Measurements from ENCODE around the gene CPT1C.
A peak's percentile ranks its signal among the peaks of the same experiment; 100 is the strongest.

The CPT1C gene

DNA sequence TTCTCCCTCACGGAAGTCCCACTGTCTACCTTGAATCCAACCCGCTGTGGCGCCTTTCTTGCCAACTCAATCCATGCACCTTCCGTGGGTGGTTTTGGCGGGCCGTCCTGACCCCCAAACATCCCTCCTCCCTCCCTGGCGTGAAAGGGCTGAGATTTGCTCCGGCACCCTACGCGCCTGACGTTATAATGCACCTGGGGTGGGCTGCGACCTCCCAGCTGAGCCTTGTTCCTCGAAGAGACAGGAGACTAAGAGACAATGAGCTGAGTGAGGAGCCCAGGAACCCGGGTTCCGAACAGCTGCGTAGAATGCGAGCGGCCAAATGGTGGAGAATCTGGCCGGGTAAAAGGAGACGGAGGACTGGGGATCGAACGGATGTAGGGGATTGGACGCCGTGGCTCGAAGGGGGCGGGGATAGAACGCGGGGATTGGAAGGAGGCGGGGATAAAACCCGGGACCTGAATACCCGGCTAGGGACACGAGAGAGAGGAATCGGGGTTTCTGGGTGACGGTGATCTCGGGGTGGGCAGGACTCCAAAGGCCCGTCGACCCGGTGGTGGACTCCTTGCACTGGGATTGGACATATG is at the start of gene CPT1C:
Gene CPT1C, plus strand, starts transcription at position 461 of the 587 bp plus-strand sequence. CDS start 1,137 bp downstream, outside the sequence.
- peak; percentile 44 for DNase-seq (ENCODE audit: low read depth)

DNA sequence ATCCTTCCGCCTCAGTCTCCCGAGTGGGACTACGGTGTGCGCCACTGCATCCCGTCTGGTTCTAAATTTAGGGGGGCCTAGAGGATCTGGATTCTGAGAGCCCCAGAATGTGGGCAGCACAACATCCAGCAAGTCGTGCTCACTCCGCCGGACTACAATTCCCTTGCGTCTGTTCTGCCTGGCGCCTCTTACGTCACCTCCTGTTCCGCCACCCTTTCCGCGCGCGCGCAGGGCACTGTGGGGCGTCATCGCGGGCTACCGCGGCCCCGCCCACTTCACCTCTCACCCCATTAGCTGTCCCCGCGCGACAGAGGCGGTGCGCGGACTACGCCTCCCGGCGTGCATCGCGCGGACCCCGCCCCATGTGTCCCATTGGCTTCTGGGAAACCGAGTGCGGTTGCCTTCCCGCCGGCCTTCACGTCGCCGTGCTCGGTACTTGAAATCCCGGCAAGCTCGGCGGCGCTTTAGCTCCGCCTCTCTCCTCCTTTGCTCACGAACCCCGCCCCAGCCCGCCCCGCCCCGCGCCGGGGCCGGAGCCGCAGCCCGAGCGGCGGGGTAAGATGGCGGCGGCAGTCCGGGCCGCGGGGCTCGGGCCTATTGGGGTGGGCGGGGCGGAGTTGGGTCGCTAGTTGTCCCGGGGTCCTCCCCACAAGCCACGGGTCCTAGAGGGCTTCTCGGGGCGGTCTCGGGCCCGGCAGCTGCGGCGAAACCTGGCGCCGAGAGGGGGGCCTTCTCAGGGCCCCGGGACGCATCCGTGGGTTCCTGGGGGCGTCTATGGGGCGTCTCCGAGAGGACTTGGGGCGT is 49.0 kb upstream of the CPT1C start, which contains the start of gene SCAF1:
Gene SCAF1, plus strand, starts transcription at position 522 of the 804 bp plus-strand sequence. CDS start 2,818 bp downstream, outside the sequence.
- peak; percentile 99 for DNase-seq (ENCODE audit: low read depth)

DNA sequence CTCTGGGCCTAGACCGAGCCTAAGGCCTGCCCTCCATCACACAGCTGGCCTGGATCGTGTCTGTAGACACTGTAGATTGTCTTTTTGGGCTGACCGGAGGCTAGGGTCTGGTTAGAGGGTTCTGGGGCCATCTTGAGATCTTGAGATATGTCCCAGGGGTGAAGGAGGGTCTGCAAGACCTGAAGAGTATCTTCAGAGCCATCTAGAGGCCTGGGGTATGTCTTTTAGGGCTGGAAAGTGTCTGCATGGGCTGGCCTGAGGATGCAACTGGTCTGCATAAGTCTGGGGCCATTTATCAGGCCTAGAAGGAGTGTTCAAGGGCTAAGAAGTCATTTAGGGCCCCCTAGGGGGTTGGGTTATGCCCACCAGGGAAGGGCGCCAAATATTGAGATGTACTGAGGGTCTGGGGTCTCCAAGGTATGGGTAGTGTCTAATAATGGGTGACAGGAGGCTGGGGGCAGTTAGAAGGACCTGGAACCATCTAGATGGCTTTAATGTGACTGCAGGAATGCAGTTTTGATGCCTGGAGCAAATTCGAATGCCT is 48.4 kb upstream of the CPT1C start:
- no peak for DNase-seq (ENCODE audit: low read depth)

DNA sequence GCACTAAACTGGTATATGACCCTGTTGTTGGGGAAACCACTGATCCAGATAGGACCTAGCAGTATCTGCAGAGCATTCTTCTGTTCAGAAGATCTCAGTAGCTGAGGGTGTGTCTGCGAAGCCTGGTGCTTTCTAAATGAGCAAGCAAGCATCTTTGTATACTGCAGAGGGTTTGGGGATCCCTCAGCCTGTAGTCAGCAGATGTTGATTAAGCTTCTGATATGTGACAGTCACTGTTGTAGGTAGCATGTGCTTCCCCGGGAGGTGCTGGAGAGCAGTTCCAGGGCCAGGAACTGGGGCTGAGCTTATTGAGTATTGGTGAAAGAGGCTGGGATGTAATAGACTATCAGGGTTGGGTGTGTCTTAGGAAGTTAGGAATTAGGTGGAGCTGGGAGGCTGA is 47.5 kb upstream of the CPT1C start:
- DNase-seq (ENCODE audit: low read depth), result no peak

DNA sequence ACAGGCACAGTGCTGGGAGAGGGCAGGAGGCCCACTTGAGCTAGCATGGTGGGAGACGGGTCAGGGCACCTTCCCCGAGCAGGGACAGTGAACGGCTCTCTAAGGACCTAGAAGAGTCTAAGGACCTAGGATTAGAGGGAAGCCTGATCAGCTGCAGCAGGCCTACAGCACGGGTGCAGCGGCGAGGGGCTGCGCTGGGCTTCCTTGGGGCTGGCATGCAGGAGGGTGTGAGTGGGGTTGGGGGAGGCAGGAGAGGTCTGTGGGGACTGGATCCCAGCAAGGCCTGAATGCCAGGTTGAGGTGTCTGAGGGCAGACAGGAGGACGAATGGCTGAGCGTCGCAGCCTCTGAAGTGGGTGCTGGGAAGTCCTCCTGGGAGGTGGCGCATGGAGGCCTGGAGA is 45.3 kb upstream of the CPT1C start:
- no peak for DNase-seq (ENCODE audit: low read depth)

DNA sequence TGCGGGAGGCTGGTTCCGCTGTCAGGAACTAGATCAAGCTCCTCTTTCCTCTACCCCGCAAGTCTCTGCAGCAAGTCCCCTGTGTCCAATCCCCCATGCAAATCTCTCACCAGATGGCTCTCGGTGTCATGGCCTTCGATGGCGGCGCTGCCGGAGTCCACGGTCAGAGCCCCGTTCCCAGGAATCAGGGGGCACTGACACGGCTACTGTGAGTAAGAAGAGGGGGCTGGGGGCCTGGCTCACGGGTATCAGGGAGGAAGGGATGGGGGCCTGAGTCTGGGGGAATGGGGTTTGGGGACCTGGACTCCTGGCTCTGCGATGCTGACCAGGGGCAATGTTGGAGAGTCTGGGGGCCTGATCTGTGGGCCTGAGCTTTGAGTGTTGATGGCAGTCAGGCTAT is 44.9 kb upstream of the CPT1C start:
- no peak for DNase-seq (ENCODE audit: low read depth)

DNA sequence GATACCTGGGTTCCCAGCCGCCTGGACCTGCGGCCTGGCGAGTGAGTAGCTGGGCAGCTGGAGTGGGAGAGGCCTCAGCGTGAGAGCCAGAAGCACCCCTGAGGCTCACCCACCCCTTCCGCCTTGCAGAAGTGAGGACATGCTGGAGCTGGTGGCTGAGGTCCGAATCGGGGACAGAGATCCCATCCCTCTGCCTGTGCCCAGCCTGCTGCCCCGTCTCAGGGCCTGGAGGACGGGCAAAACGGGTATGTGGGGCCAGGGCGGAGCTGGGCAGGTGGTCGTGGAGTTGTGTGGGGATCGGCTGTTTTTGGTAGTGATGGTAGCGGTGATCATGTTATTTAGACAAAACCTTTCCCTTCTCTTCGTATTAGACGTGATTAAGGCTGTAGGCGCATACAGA is 44.3 kb upstream of the CPT1C start:
- no peak for DNase-seq (ENCODE audit: low read depth)

DNA sequence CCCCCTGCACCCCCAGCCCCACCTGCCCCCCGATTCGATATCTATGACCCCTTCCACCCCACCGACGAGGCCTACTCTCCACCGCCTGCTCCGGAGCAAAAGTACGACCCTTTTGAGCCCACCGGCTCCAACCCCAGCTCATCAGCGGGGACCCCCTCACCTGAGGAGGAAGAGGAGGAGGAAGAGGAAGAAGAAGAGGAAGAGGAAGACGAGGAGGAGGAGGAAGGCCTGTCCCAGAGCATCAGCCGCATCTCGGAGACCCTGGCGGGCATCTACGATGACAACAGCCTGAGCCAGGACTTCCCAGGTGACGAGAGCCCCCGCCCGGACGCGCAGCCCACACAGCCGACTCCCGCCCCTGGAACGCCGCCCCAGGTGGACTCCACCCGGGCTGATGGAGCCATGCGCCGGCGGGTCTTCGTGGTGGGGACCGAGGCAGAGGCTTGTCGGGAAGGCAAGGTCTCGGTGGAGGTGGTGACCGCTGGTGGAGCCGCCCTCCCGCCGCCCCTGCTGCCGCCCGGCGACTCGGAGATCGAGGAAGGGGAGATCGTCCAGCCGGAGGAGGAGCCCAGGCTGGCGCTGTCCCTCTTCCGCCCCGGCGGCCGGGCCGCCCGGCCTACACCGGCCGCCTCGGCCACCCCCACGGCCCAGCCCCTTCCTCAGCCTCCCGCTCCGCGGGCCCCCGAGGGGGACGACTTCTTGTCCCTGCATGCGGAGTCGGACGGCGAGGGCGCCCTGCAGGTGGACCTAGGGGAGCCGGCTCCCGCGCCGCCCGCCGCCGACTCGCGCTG is 39.7 kb upstream of the CPT1C start:
- no peak for DNase-seq (ENCODE audit: low read depth)

DNA sequence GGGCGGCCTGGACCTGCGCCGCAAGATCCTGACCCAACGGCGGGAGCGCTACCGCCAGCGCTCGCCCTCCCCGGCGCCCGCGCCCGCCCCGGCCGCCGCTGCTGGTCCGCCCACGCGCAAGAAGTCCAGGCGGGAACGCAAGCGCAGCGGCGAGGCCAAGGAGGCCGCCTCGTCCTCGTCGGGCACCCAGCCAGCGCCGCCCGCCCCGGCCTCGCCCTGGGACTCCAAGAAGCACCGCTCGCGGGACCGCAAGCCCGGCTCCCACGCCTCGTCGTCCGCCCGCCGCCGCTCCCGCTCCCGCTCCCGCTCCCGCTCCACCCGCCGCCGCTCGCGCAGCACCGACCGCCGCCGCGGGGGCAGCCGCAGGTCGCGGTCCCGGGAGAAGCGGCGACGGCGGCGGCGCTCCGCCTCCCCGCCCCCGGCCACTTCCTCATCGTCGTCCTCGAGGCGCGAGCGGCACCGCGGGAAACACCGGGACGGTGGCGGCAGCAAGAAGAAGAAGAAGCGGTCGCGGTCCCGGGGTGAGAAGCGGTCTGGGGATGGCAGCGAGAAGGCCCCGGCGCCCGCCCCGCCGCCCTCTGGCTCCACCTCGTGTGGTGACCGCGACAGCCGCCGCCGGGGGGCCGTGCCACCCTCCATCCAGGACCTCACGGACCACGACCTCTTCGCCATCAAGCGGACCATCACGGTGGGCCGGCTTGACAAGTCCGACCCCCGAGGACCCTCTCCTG is 38.9 kb upstream of the CPT1C start:
- no peak for DNase-seq (ENCODE audit: low read depth)

DNA sequence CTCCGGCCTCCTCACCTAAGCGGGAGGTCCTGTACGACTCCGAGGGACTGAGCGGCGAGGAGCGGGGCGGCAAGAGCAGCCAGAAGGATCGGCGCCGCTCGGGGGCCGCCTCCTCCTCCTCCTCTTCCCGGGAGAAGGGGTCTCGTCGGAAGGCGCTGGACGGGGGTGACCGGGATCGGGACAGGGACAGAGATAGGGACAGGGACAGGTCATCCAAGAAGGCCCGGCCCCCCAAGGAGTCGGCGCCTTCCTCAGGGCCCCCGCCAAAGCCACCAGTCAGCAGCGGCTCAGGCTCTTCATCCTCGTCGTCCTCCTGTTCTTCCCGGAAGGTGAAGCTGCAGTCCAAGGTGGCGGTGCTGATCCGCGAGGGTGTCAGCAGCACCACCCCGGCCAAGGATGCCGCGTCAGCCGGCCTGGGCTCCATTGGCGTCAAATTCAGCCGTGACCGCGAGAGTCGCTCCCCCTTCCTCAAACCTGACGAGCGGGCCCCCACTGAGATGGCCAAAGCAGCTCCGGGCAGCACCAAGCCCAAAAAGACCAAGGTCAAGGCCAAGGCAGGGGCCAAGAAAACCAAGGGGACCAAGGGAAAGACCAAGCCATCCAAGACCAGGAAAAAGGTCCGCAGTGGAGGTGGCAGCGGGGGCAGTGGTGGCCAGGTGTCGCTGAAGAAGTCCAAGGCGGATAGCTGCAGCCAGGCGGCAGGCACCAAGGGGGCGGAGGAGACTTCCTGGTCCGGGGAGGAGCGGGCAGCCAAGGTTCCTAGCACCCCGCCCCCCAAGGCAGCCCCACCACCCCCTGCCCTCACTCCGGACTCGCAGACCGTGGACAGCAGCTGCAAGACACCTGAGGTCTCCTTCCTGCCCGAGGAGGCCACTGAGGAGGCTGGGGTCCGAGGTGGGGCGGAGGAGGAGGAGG is 38.1 kb upstream of the CPT1C start:
- no peak for DNase-seq (ENCODE audit: low read depth)

DNA sequence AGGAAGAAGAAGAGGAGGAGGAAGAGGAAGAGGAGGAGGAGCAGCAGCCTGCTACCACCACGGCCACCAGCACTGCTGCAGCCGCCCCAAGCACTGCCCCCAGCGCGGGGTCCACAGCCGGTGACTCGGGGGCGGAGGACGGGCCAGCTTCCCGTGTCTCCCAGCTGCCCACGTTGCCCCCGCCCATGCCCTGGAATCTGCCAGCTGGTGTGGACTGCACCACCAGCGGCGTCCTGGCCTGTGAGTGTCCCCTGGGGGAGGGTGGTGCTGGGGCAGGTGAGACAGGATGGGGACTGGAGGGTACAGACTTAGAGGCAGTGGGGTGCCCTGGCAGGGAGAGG is 37.5 kb upstream of the CPT1C start:
- no peak for DNase-seq (ENCODE audit: low read depth)

DNA sequence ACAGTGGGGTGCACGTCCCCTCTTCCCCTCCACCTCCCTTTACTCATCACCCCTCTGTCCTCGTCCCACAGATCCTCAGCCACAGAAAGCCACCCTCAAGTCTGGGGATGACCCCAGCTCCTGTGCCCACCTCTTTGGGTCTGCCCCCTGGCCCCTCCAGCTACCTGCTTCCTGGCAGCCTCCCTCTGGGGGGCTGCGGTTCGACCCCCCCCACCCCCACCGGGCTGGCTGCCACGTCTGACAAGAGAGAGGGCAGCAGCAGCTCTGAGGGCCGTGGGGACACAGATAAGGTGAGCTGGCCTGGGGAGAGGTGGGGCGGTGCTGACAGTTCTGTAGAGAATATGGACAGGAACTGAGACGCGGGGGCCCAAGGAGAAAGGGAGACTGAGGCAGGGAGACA is 36.3 kb upstream of the CPT1C start:
- no peak for DNase-seq (ENCODE audit: low read depth)

DNA sequence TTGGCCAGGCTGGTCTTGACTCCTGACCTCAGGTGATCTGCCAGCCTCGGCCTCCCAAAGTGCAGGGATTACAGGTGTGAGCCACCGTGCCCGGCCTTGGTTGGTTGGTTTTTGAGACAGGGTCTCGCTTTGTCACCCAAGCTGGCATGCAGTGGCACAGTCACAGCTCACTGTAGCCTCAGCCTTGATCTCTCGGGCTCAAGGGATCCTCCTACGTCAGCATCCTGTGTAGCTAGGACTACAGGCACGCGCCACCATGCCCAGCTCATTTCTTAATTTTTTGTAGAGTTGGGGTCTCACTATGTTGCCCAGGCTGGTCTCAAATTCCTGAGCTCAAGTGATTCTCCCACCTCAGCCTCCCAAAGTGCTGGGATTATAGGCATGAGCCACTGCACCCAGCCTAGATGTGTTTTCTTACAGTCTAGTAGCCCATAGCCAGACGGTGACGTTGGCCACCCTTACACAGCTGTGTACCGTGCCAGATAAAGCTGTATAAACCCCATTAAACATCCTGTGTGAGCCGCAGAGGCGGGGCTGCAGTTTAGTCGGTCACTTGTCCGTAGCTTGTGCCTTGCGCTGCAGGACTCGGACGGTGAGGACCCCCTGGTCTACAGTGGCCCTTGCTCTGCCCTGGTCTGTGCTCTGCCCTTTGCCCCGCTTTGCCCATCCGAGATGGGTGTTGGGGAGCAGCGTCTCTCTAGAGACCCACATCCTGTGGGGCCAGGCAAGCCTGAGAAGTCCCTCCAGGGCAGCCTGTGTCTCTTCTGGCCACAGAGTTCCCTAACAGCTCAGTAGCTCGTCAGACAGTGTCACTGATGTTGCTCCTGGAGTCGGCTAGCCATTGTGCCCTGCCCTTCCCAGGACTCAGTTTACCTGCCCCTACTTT is 35.1 kb upstream of the CPT1C start:
- no peak for DNase-seq (ENCODE audit: low read depth)

DNA sequence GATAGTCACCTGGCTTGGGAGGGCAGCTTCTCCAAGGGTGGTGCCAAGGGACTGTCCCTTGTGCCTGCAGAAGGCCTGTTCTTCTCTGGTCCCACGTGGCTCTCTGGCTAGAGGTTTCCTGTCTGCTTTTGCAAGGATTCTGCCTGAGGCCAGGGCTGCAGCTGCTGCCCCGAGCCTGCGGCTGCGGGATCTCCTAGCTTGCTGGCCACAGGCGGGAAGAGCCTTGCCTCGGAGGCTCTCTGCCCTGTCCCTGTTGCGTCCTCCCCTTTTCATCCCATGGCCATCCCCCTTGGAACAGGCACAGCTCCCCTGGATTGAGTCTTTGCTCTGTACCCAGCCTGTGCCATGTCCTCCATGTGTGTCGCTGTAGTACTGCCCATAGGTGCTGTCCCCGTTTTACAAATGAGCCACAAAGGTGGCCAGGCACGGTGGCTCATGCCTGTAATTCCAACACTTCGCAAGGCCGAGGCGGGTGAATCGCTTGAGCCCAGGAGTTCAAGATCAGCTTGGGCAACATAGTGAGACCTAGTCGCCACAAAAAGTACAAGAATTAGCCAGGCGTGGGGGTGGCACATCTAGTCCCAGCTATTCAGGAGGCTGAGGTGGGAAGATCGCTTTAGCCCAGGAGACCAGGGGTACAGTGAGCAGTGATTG is 34.3 kb upstream of the CPT1C start:
- no peak for DNase-seq (ENCODE audit: low read depth)

DNA sequence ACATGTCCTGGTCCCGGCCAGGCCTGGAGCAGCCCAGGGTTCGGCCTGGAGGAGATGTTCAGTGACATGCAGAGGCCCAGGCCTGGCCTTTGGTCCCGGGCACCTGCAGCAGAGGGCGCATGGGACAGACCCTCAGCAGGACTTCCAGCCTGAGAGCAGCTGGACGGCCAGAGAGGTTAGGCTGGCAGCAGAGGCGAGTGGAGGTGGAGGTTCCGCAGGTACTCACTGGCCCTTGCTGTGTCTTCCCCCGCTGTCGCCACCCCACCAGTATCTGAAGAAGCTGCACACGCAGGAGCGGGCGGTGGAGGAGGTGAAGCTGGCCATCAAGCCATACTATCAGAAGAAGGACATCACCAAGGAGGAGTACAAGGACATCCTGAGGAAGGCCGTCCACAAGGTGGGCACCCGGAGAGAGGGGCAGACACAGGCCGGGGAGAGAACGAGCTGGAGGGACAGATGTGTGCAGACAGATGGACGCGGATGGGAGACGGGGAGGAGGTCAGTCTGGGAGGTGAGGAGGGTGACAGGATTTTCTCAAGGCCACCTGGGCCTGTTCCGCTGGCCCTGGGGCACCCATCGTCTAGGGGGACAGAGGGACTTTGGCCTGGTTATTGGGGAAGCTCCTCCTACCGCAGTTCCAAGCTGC is 33.3 kb upstream of the CPT1C start:
- no peak for DNase-seq (ENCODE audit: low read depth)

DNA sequence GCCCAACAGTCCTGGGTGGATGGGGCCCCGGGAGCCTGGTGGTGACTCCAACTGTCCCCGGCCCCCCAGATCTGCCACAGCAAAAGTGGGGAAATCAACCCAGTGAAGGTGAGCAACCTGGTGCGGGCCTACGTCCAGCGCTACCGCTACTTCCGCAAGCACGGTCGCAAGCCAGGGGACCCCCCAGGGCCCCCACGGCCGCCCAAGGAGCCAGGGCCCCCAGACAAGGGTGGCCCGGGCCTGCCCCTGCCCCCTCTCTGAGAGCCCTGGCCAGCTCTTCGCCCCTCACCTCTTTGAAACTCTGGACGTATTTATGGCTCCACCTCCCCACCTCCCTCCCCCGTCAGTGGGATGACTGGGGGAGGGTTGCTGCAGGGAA is 32.8 kb upstream of the CPT1C start:
- no peak for DNase-seq (ENCODE audit: low read depth)

DNA sequence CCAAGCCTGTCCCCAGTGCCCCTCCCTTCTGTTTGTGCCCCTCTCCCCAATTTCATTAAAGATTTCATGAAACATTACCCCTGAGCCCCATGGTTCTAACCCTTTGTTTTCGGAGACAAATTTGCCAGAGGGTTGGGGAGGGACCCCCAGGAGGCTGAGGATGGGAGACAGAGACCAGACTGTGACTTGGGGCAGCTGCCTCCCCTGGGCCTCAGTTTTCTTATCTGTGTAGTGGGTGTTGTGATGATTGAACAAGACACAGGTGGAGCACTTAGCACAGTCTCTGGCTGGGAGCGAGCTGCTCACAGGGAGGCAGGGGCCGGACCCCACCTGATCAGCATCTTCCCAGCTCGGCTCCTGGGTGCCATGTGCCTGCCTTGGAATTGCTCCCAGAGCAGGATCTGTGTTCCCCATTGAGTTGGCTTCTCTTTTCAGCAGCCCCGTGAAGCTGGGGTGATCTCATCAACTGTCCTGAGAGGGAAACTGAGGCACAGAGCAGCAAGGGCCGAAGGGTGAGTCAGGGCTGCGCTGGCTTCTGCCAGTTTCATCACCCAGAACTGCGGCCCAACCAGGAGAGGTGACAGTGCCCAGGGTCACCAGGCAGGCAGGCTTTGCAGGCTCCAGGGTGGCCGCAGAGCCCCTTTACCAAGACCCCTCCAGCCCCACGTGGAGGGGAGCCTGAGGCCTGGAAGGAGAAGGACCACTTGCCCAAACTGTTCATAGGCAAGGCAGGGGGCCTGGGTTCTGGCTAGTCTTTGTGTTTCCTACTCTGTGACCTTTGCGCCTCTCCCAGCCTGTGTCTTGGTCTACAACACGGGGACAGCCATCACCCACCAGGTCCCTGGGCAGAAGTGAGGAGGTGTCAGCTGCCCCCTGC is 32.1 kb upstream of the CPT1C start:
- no peak for DNase-seq (ENCODE audit: low read depth)

All from stimulated activated CD4-positive, alpha-beta T cell treated with anti-CD3 and anti-CD28 coated beads, Interleukin-2, amount 100 ng/mL, for 4 hours (primary cell).